Right kidney (tissue), 1 donor: ENCODE measurements around the gene HSD11B1L.

Experiments used
- DNase-seq: peaks from one replicate; pipeline ENCODE4 v3.0.0-alpha.2; 2016

The HSD11B1L gene

DNA sequence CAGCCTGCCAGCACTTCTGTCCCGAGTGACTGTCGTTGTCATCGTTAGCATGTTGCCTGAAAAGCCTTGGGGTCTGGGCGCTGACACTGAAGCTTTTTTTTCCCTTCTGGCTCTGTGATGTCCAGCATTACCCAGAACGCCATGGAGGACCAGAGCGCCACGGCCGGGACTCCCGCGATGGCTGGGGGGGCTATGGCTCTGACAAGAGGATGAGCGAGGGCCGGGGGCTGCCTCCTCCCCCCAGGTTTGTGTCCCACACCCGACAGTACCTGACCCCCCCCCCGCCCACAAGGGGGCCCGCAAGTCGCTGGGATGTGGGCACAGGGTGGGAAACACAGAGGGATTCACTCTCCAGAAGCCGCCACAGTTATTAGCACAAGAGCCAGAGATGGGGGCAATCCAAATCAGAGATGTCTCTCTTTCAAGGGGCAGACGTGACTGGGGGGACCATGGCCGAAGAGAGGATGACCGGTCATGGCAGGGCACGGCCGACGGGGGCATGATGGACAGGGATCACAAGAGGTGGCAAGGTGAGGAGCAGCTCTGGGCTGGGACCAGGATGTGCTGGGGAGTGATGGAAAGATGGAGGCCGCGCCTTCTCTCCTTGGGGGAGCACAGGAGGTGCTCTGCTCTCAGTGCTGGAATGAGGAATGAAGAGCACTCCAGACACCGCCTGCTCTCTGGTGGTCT, 13.8 kb upstream of the HSD11B1L start:
- no peak for DNase-seq

- no peak for DNase-seq
Observed at GRCh38 chr19:5667751-5668271, 13.0 kb upstream of the HSD11B1L start.

DNA sequence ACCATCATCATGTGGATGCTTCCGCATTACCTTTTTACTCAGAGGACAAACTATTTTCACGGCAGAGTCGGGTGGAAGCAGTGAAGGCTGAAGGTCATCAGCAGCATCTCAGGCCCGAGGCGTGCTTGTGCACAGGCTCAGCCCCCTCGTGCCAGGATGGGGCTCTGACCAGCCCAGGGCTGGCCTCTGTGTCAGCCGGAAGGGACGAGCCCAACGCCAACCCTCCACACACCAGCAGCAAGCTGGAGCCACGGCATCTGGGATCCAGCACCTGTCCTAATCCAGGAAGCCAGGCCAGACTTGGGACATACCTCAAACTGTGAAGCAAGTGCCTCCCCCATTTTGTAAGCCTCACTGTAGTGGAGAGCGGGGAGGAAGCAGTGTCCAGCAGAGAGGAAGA, 11.6 kb upstream of the HSD11B1L start:
- DNase-seq: no peak

GRCh38 chr19:5671600-5671999, 9.2 kb upstream of the HSD11B1L start:
- no peak for DNase-seq

DNA sequence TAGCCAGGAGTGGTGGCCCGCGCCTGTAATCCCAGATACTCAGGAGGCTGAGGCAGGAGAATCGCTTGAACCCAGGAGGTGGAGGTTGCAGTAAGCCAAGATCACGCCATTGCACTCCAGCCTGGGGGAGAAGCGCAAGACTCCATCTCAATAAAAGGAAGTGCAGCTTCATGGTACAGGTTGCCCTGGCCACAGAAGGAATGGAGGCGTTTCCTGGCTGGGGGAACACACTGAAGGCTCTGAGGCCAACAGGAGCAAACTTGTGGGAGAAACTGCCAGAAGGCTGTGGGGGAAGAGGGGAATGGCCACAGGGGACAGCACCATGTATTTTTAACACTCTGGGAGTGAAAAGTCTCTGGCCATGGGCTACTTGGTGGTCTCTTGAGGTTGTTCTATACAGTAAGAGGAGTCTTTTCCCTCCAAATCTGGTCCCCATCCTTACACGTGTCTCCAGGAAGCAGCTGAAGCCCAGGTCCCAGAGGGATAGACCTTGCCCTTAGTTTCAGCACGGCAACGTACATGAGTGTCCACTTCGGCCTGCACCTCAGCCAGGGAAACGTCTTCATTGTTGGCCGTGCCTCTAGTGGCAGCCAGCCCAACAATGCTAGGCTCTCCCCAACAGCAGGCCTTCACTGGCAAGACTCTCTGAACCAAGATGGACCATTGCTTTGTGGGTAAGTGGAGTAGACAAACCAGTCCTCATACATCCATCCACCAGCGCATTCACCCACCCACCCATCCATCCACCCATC, 7.9 kb upstream of the HSD11B1L start:
- DNase-seq: no peak

DNA sequence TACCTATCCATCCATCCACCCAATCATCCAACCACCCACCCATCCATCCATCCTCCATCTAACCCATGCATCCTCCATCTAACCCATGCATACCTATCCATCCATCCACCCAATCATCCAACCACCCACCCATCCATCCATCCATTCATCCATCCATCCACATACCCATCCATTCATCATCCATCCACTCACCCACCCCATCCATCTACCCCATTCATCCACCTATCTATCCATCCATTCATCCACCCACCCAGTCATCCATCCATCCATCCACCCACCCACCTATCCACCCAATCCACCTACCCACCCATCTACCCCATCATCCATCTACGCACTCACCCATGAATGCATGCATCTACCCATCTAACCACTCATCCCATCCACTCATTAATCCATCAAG, 7.1 kb upstream of the HSD11B1L start:
- no peak for DNase-seq

- DNase-seq: no peak
Observed at GRCh38 chr19:5674714-5675113, 6.1 kb upstream of the HSD11B1L start.

DNA sequence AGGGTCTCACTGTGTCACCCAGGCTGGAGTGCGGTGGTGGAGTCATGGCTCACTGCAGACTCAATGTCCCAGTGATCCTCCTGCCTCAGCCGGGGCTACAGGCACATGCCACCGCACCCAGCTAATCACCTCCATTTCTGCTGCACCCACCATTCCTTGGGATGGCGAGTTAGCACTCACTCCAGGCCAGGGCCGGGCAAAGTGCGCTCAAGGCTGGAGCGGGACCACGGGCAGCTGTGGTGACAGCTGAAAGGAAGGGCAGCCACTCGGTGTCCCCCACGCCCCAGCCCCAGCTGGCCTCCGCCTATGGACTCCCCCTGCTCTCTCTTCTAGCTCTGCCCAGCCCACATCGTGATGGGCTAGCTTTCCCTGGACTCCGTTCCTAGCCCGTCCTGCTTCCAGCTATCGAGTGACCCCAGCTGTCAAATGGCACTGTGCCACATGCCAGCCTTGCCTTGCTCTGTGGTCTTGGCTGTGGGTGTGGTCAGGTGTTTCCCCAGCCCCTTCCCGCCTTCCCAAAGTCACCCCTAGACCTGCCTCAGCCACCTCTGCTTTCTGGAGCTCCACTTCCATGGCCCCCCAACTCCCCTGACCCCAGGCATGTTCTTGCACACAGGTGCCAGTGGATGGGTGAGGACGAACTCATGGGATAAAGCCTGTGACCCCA, 4.6 kb upstream of the HSD11B1L start:
- DNase-seq: no peak

- no peak for DNase-seq
Observed at GRCh38 chr19:5676772-5677105, 4.1 kb upstream of the HSD11B1L start.

GRCh38 chr19:5677136-5677535, 3.7 kb upstream of the HSD11B1L start:
- no peak for DNase-seq

GRCh38 chr19:5677580-5677979, 3.2 kb upstream of the HSD11B1L start:
- no peak for DNase-seq

DNA sequence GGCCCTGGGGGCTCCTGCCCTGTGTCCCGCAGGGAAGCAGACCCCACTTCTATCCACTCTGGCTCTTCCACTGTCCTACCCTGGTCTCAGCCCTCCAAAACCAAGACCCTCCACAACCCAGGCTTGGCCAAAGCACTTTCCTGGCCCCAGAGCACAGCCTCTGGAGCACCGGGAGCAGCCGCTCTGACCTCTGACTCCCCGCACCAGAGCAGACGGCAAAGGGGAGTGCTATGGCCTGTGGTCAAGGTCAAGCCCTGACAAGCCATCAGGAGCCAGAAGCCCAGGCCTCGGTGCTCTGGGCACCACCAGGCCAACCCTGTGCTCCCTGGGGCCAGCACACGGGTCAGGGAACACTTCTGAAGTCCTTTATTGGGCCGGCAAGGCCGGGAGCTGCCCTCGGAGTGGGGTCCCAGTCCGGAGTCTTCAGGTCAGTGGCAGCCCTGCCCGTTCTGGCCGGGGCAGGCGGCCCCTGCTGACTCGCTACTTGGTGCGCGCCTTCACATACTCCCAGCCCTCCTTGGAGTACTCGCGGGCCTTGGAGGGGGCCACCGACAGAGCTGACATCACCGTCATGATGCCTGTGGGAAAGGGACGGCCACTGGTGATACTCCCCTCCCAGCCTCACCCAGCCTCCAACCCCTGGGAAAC, 2.6 kb upstream of the HSD11B1L start:
- DNase-seq: no peak

DNA sequence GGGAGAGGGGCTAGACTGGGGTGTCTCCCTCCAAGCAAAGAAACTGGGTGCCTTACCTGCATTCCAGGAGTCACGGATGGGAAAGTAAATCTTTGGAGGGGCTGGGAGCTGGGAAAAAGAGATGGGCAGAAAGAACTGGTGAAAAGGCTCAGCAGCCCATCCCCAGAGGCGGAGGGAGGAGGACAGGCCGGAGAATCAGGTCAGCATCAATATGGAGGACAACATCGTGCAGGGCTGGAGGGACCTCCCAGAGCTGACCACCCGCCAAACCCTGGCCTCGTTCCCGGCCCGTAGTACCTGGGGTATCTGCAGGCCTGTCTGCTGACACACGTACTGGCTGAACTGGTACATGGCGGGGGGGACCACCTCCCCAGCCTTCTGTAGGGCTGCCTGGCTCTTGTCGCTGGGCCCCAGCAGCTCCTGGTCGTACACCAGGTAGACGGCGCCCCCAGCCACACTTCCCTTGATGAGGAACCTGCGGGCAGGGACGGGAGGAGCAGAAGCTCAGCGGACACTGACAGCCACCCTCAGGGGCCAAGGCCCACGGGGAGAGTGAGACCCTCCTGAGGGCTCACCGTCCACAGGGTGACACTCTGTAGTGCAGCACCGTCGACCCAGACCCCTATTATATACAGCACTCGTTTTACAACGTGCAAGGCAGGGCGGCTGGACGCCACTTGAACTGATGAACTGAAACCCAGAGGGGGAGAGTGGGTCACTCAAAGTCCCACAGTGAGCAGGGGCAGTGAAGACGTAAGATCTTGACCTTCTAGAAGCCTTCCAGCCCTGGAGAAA, 1.3 kb upstream of the HSD11B1L start:
- no peak for DNase-seq

GRCh38 chr19:5680084-5680436, 767 bp upstream of the HSD11B1L start:
- no peak for DNase-seq

DNA sequence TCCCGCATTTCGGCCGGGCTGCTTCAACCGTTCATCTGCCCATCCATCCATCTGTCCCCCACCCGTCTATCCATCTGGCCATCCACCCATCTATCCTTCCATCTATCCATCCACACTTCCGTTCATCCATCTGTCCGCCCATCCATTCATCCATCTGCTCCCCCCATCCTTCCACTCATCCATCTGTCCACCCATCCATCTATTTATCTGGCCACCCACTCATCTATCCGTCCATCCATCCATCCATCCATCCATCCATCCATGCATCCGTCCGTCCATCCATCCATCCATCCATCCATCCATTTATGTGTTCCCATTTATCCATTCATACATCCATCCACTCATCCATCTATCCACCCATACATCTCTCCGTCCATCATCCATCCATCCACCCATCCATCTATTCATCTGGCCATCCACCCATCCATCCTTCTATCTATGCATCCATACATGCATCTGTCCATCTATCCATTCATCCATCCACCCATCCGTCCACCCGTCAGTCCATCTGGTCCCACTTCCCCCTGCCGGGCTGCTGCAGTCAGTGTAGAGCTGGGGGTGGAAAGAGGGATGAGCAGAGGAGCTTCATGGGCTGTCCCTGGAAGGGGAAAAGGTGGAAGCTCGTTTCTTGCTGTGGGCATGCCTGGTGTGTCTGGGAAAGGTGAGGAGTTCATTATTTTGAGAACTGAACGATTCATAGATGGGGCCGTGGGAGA, 722 bp downstream of the HSD11B1L start:
- DNase-seq: no peak

GRCh38 chr19:5682107-5682482, 1.3 kb downstream of the HSD11B1L start:
- no peak for DNase-seq

- no peak for DNase-seq
Observed at GRCh38 chr19:5683177-5683886, 2.5 kb downstream of the HSD11B1L start.

GRCh38 chr19:5684694-5685430, 4.0 kb downstream of the HSD11B1L start:
- DNase-seq: no peak

GRCh38 chr19:5686326-5686646, 5.5 kb downstream of the HSD11B1L start:
- DNase-seq: no peak

- peak; percentile 95 for DNase-seq
Observed at GRCh38 chr19:5686647-5687359, 6.0 kb downstream of the HSD11B1L start.
